H1 (cell line): Measurements from ENCODE around the gene MAP3K6. TPM values are rescaled to one million over a fixed set of nuclear protein-coding genes. Genes with fewer than 3 reads are reported as not detected.

Source experiments
- CTCF ChIA-PET: fragments of 300-600 bp; sonication (Branson Sonifier 250); formaldehyde crosslinking; loops from one replicate; lab custom pipeline; 2021; ENCODE audit not compliant: partially characterized antibody; lab: Charles Lee
- POLR2A ChIA-PET: fragments of 300-600 bp; sonication (Branson Sonifier 250); formaldehyde crosslinking; loops from one replicate; lab custom pipeline; 2021; ENCODE audit warnings: inconsistent platforms; ENCODE audit not compliant: partially characterized antibody; lab: Charles Lee
- DNase-seq, 2 experiments: peaks; one replicate each; pipeline versions ENCODE4 v3.0.0 to v3.0.0-alpha.2; 2010 to 2022; ENCODE audit warnings: low spot score in 2 of 2, low read depth in 1 of 2, mixed read lengths in 1 of 2
- FAIRE-seq: peaks from 2 replicates; lab custom pipeline; 2011; peaks lifted over from hg19 to GRCh38; lab: Jason Lieb, UNC
- H2AFZ ChIP-seq: 2 replicates; pipeline ENCODE4 v1.8.1; 2012; ENCODE audit warnings: low read length, inconsistent platforms
- H2AK5ac ChIP-seq: 2 replicates; pipeline ENCODE4 v1.6.1; 2013; ENCODE audit warnings: low read depth, low read length
- H2BK120ac ChIP-seq: replicated peaks from 2 replicates; pipeline ENCODE3; 2013; ENCODE audit warnings: low read depth, low read length, inconsistent platforms
- H2BK12ac ChIP-seq: 2 replicates; pipeline ENCODE4 v1.6.1; 2013; ENCODE audit warnings: low read depth, low read length
- H2BK15ac ChIP-seq: 2 replicates; pipeline ENCODE4 v1.6.1; 2013; ENCODE audit warnings: low read length
- H2BK20ac ChIP-seq: 2 replicates; pipeline ENCODE4 v1.6.1; 2013; ENCODE audit warnings: low read length
- H2BK5ac ChIP-seq: 2 replicates; pipeline ENCODE4 v1.6.1; 2013; ENCODE audit warnings: low read depth, low read length
- H3K14ac ChIP-seq: 2 replicates; pipeline ENCODE4 v1.6.1; 2013; ENCODE audit warnings: inconsistent platforms; ENCODE audit not compliant: insufficient read length
- H3K18ac ChIP-seq: 2 replicates; pipeline ENCODE4 v1.6.1; 2013; ENCODE audit warnings: low read length; ENCODE audit errors: extremely low read depth
- H3K23ac ChIP-seq: 2 replicates; pipeline ENCODE4 v1.6.1; 2013; ENCODE audit warnings: inconsistent platforms; ENCODE audit not compliant: insufficient read length
- H3K23me2 ChIP-seq: 2 replicates; pipeline ENCODE4 v1.6.1; 2013; ENCODE audit warnings: low read depth, low read length
- H3K27ac ChIP-seq: 2 replicates; pipeline ENCODE4 v1.6.1; 2011; ENCODE audit warnings: low read depth, low read length, inconsistent platforms
- H3K27me3 ChIP-seq, 4 experiments: replicated peaks in 1 of 4; 1 replicate in 1 of 4; 2 replicates in 3 of 4; pipeline versions ENCODE4 v1.6.1 to v1.8.1; 2011 to 2013; ENCODE audit warnings: low read length in 3 of 4, mild to moderate bottlenecking in 3 of 4, inconsistent platforms in 2 of 4, mixed read lengths in 2 of 4, moderate library complexity in 1 of 4; ENCODE audit not compliant: control insufficient read depth in 3 of 4, insufficient read depth in 3 of 4; ENCODE audit errors: extremely low read depth in 1 of 4
- H3K36me3 ChIP-seq, 4 experiments: 2 replicates each; pipeline versions ENCODE4 v1.6.1 to v1.8.1; 2011 to 2013; ENCODE audit warnings: mild to moderate bottlenecking in 4 of 4, low read length in 3 of 4, moderate library complexity in 2 of 4, control low read depth in 1 of 4, inconsistent platforms in 1 of 4; ENCODE audit not compliant: insufficient read depth in 4 of 4, control insufficient read depth in 2 of 4
- H3K4ac ChIP-seq: replicated peaks from 2 replicates; pipeline ENCODE3; 2013; ENCODE audit warnings: low read length, low read depth, mixed read lengths, inconsistent platforms; ENCODE audit not compliant: insufficient read length
- H3K4me1 ChIP-seq, 4 experiments: replicated peaks in 1 of 4; 1 replicate in 1 of 4; 2 replicates in 3 of 4; pipeline versions ENCODE4 v1.6.1 to v1.8.1; 2011 to 2013; ENCODE audit warnings: low read length in 3 of 4, inconsistent platforms in 2 of 4, mixed read lengths in 1 of 4; ENCODE audit not compliant: insufficient read depth in 4 of 4, control insufficient read depth in 3 of 4
- H3K4me2 ChIP-seq, 2 experiments: 2 replicates each; pipeline versions ENCODE4 v1.6.1 to v1.8.1; 2011 to 2013; ENCODE audit warnings: low read depth in 2 of 2, low read length in 2 of 2, control low read depth in 1 of 2, inconsistent platforms in 1 of 2, mild to moderate bottlenecking in 1 of 2; ENCODE audit not compliant: insufficient read depth in 1 of 2
- H3K4me3 ChIP-seq, 4 experiments: fragments of 200-600, 300-600 bp in 1 of 4; sonication (generic), shearing (Covaris generic), sonication (Bioruptor Twin) in 1 of 4; 2 replicates each; pipeline versions ENCODE4 v1.5.1 to v1.8.1; 2011 to 2016; ENCODE audit warnings: low read length in 4 of 4, low read depth in 3 of 4, control low read depth in 2 of 4, inconsistent platforms in 2 of 4, mild to moderate bottlenecking in 2 of 4, mixed read lengths in 1 of 4, moderate library complexity in 1 of 4; ENCODE audit not compliant: insufficient read depth in 2 of 4; ENCODE audit errors: extremely low read depth in 1 of 4
- H3K56ac ChIP-seq: replicated peaks from 2 replicates; pipeline ENCODE3; 2013; ENCODE audit warnings: low read depth, mild to moderate bottlenecking, mixed read lengths, low read length, inconsistent platforms; ENCODE audit not compliant: insufficient read length
- H3K79me1 ChIP-seq: 2 replicates; pipeline ENCODE4 v1.6.1; 2013; ENCODE audit warnings: low read depth, low read length, control low read depth
- H3K79me2 ChIP-seq, 2 experiments: 2 replicates each; pipeline versions ENCODE4 v1.6.1 to v1.8.1; 2012 to 2013; ENCODE audit warnings: low read length in 2 of 2, mild to moderate bottlenecking in 2 of 2, inconsistent platforms in 1 of 2; ENCODE audit not compliant: insufficient read depth in 2 of 2, control insufficient read depth in 1 of 2
- H3K9ac ChIP-seq, 4 experiments: replicated peaks in 1 of 4; 1 replicate in 1 of 4; 2 replicates in 3 of 4; pipeline versions ENCODE4 v1.6.1 to v1.8.1; 2011 to 2013; ENCODE audit warnings: low read depth in 3 of 4, low read length in 3 of 4, control low read depth in 2 of 4, mild to moderate bottlenecking in 2 of 4, moderate library complexity in 2 of 4, inconsistent platforms in 1 of 4; ENCODE audit errors: extremely low read depth in 1 of 4
- H3K9me3 ChIP-seq, 2 experiments: 2 replicates each; pipeline versions ENCODE4 v1.6.1 to v1.8.1; 2012 to 2013; ENCODE audit warnings: mild to moderate bottlenecking in 2 of 2, moderate library complexity in 2 of 2, control low read depth in 1 of 2, inconsistent platforms in 1 of 2, low read depth in 1 of 2, low read length in 1 of 2, mixed read lengths in 1 of 2; ENCODE audit not compliant: insufficient read depth in 2 of 2
- H4K20me1 ChIP-seq, 2 experiments: replicated peaks in 1 of 2; 2 replicates each; pipeline versions ENCODE3 to v1.8.1; 2011 to 2013; ENCODE audit warnings: inconsistent platforms in 2 of 2, low read length in 2 of 2, mild to moderate bottlenecking in 1 of 2; ENCODE audit not compliant: insufficient read depth in 2 of 2, control insufficient read depth in 1 of 2
- H4K5ac ChIP-seq: 2 replicates; pipeline ENCODE4 v1.6.1; 2013; ENCODE audit warnings: low read length, low read depth, mixed read lengths, inconsistent platforms; ENCODE audit not compliant: insufficient read length
- H4K8ac ChIP-seq: 2 replicates; pipeline ENCODE4 v1.8.0; 2013; ENCODE audit warnings: mild to moderate bottlenecking, moderate library complexity, low read length, inconsistent platforms; ENCODE audit not compliant: insufficient read depth; ENCODE audit errors: extremely low read depth
- H4K91ac ChIP-seq: replicated peaks from 2 replicates; pipeline ENCODE3; 2013; ENCODE audit warnings: low read length, mixed read lengths, inconsistent platforms; ENCODE audit not compliant: insufficient read length
- CBX8 ChIP-seq: fragments of 300-800, 300-1000 bp; sonication (generic); IDR thresholded peaks from 2 replicates; pipeline ENCODE4 v1.7.1; 2016; ENCODE audit warnings: low read depth, low read length, borderline replicate concordance
- RBBP5 ChIP-seq: IDR thresholded peaks from 2 replicates; pipeline ENCODE4 v1.7.1; 2012; ENCODE audit warnings: low read depth, mild to moderate bottlenecking, inconsistent platforms, low read length, moderate library complexity, borderline replicate concordance
- WGBS, 2 experiments: shearing (Covaris generic) in 1 of 2; methylation state at CpG; one replicate each; pipeline versions ENCODE4 v1.1.6 to v1.1.7; 2013 to 2015; ENCODE audit warnings: low lambda C conversion rate in 2 of 2, mixed read lengths in 2 of 2, inconsistent platforms in 1 of 2, low coverage in 1 of 2, missing lambda C conversion rate in 1 of 2; ENCODE audit not compliant: insufficient replicate concordance in 2 of 2, insufficient coverage in 1 of 2, insufficient read length in 1 of 2; ENCODE audit errors: extremely low coverage in 1 of 2, missing lambda C conversion rate in 1 of 2; 5-methylcytosine and 5-hydroxymethylcytosine counted together
- long read RNA-seq, 2 experiments: library from RNA in 1 of 2; library from capped mRNA in 1 of 2; stranded (forward); transcript quantifications; one replicate each; pipeline ENCODE4 v2.0.0, GENCODE V29; 2021; ENCODE audit warnings: inconsistent platforms in 1 of 2
- polyA minus RNA-seq, 3 experiments: library from RNA; depleted of rRNA, polyadenylated mRNA; stranded (reverse); fragments of >200 nt; gene quantifications; 1 replicate in 2 of 3; 2 replicates in 1 of 3; pipeline ENCODE4 v1.2.3, GENCODE V29; 2011
- polyA plus RNA-seq, 7 experiments: library from polyadenylated mRNA; depleted of rRNA in 3 of 7; stranded (reverse) in 5 of 7; unstranded in 2 of 7; fragments of >200 nt in 5 of 7; fragments of 200-250 nt in 2 of 7; gene quantifications; 1 replicate in 5 of 7; 2 replicates in 1 of 7; 4 replicates in 1 of 7; pipeline versions ENCODE4 v1.2.1 to v1.2.3, GENCODE V29; 2011 to 2013; ENCODE audit warnings: missing spikeins in 2 of 7, mixed read lengths in 2 of 7
- total RNA-seq: library from RNA; stranded (reverse); fragmentation: NEBNext Ultra II Directional; extraction: Animal tissue kit (Norgen Biotek cat#: 25700); gene quantifications from 2 replicates; pipeline ENCODE4 v1.2.1, GENCODE V29; 2021

Gene MAP3K6, protein sequence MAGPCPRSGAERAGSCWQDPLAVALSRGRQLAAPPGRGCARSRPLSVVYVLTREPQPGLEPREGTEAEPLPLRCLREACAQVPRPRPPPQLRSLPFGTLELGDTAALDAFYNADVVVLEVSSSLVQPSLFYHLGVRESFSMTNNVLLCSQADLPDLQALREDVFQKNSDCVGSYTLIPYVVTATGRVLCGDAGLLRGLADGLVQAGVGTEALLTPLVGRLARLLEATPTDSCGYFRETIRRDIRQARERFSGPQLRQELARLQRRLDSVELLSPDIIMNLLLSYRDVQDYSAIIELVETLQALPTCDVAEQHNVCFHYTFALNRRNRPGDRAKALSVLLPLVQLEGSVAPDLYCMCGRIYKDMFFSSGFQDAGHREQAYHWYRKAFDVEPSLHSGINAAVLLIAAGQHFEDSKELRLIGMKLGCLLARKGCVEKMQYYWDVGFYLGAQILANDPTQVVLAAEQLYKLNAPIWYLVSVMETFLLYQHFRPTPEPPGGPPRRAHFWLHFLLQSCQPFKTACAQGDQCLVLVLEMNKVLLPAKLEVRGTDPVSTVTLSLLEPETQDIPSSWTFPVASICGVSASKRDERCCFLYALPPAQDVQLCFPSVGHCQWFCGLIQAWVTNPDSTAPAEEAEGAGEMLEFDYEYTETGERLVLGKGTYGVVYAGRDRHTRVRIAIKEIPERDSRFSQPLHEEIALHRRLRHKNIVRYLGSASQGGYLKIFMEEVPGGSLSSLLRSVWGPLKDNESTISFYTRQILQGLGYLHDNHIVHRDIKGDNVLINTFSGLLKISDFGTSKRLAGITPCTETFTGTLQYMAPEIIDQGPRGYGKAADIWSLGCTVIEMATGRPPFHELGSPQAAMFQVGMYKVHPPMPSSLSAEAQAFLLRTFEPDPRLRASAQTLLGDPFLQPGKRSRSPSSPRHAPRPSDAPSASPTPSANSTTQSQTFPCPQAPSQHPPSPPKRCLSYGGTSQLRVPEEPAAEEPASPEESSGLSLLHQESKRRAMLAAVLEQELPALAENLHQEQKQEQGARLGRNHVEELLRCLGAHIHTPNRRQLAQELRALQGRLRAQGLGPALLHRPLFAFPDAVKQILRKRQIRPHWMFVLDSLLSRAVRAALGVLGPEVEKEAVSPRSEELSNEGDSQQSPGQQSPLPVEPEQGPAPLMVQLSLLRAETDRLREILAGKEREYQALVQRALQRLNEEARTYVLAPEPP (N-terminal part only)
- total RNA-seq, result 7.6 and 11.2 TPM in 2 replicates
- polyA plus RNA-seq (2011; rRNA removed), result 7.4 and 10.3 TPM in 2 replicates
- 6.7 TPM for polyA plus RNA-seq (2011; cell fraction: cytosol; rRNA removed)
- polyA plus RNA-seq (2011; cell fraction: nucleus; rRNA removed), result 40.8 TPM
- 8.5 to 12.5 TPM (median 9.7 TPM) in 4 replicates for polyA plus RNA-seq (2012, experiment 1 of 2)
- 9.5 TPM for polyA plus RNA-seq (2012, experiment 2 of 2)
- polyA plus RNA-seq (2013, experiment 1 of 2), result 10.9 TPM
- 10.7 TPM for polyA plus RNA-seq (2013, experiment 2 of 2)
- polyA minus RNA-seq (2011; rRNA and poly(A)+ RNA removed), result 4.6 and 5.6 TPM in 2 replicates
- polyA minus RNA-seq (2011; cell fraction: cytosol; rRNA and poly(A)+ RNA removed), result 2.6 TPM
- polyA minus RNA-seq (2011; cell fraction: nucleus; rRNA and poly(A)+ RNA removed), result 11.6 TPM
- long read RNA-seq, experiment 1, result 0 reads
- long read RNA-seq, experiment 2, partial matches to known transcripts, result 1 of 2 reads
- long read RNA-seq, experiment 2, other reads (novel, unspliced or antisense), result 1 of 2 reads

DNA sequence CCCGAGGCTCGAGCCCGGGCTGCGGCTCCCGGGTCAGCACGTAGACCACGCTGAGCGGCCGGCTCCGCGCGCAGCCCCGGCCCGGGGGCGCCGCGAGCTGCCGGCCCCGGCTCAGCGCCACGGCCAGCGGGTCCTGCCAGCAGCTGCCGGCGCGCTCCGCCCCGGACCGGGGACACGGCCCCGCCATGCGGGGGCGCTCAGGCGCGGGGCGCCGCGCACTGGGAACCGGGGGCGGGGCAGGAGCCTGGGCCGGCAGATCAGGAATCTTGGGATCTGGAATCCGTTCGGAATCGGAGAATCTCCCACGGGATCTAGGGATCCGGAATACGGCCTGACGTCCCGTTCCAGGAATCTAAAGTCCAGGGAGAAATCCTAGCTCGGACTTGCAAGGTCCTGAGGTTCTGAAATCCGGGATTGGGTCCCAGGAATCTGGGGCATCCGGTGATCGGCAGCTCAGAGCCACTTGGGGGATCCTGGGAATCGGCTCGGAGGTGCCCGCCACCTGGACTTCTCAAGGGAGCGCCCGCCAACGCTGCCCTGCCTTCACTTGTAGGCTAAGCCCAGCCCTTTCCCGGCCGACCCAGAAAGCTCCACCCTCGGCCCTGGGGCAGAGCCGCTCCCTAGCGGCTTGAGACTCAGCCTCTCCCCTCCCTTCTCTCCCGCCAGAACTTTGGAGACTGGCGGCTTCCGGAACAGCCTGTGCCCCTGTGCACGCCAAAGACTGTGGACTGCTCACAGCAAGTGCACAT is at the start of gene MAP3K6:
Gene MAP3K6 (minus strand): TSS at position 551 of the 749 bp plus-strand sequence. CDS start 364 bp downstream, at position 187.
- no peak within 1 kb of the TSS for H3K4ac ChIP-seq
- H3K23ac ChIP-seq, result no peak within 1 kb of the TSS
- peak within 1 kb of the TSS; percentile 79 for H4K91ac ChIP-seq
- H2AK5ac ChIP-seq, result no peak within 1 kb of the TSS; the same call in 1 of the 2 replicates
- H3K4me2 ChIP-seq, result peak within 1 kb of the TSS; percentile 85 to 97
- peak within 1 kb of the TSS; percentile 27; the same call in 1 of the 2 replicates for H3K27ac ChIP-seq
- H3K56ac ChIP-seq, result peak within 1 kb of the TSS; percentile 13
- ChIA-PET POLR2A (interaction anchor here (0.8 to 10.3 kb wide), 13 partner anchors 13 to 335 kb away, joined by 3 to 101 read pairs (median 4); partner anchors contain the start of gene CD164L2), CTCF (interaction anchor here (0.6 to 28.8 kb wide), 18 partner anchors 10 to 303 kb away, joined by 3 to 625 read pairs (median 8); partner anchors contain the start of genes CD164L2, FCN3 and GPR3)
- peaks cover 0 to 5% (median 2%) of the 10 kb centered on the region in 4 experiments; a peak in 5 of 7 replicates for H3K27me3 ChIP-seq
- peaks cover 0 to 2% of the 10 kb centered on the region in 2 experiments for H4K20me1 ChIP-seq
- no peaks in the 10 kb centered on the region for H3K9me3 ChIP-seq
- H4K8ac ChIP-seq, result peak within 1 kb of the TSS; percentile 12; the same call in 1 of the 2 replicates
- no peak within 1 kb of the TSS for H3K14ac ChIP-seq
- peak within 1 kb of the TSS; percentile 62 to 71 (median 64) for H3K4me3 ChIP-seq
- no peaks in the 10 kb centered on the region for H3K79me2 ChIP-seq
- WGBS, 2 experiments, result 1% methylated on average over 55 of the region's 67 CpGs; no CpG with 5 or more reads in 1 of the 2 experiments
- peak within 1 kb of the TSS; percentile 80; the same call in 1 of the 2 replicates for H2AFZ ChIP-seq
- no peaks in the 10 kb centered on the region for H3K79me1 ChIP-seq
- peak within 1 kb of the TSS; percentile 76; the same call in 1 of the 2 replicates for H2BK15ac ChIP-seq
- H2BK120ac ChIP-seq, result peak within 1 kb of the TSS; percentile 85
- peak within 1 kb of the TSS; percentile 62 for H4K5ac ChIP-seq
- no peaks in the 10 kb centered on the region for H3K36me3 ChIP-seq
- peak within 1 kb of the TSS; percentile 38 to 73 (median 50) for H3K9ac ChIP-seq
- H3K18ac ChIP-seq, result peak within 1 kb of the TSS; percentile 84
- peaks cover 3 to 16% (median 6%) of the 10 kb centered on the region in 4 experiments for H3K4me1 ChIP-seq
- H2BK5ac ChIP-seq, result peak within 1 kb of the TSS; percentile 45; the same call in 1 of the 2 replicates
- H2BK12ac ChIP-seq, result peak within 1 kb of the TSS; percentile 1; the same call in 1 of the 2 replicates
- DNase-seq, result peak in 1 of 2 experiments; percentile 85
- H2BK20ac ChIP-seq, result 0 out of 2 replicates have a peak within 1 kb of the TSS, but pooled peaks have one; percentile 68
- no peak for FAIRE-seq
- peaks cover 2% of the 10 kb centered on the region; the same call in 1 of the 2 replicates for H3K23me2 ChIP-seq
- TF ChIP-seq CBX8 (no peak), RBBP5 (no peak)
